Peyer's patch (tissue), 4 donors: ENCODE data around the gene CLASP1. TPM values are rescaled to one million over a fixed set of nuclear protein-coding genes. Genes with fewer than 3 reads are reported as not detected.

ENCODE experiments used
- DNase-seq, 3 donors: peaks; one replicate each; pipeline ENCODE4 v3.0.0-alpha.2; 2017 to 2019
- H3K27ac ChIP-seq, 4 donors: fragments of 200-600 bp; sonication (generic); one replicate each; pipeline ENCODE4 v1.5.1; 2016 to 2019
- H3K27me3 ChIP-seq, 2 donors: fragments of 200-600 bp; sonication (generic); one replicate each; pipeline ENCODE4 v1.5.1; 2019
- H3K36me3 ChIP-seq, 3 donors: fragments of 200-600 bp; sonication (generic); one replicate each; pipeline ENCODE4 v1.5.1; 2016 to 2019
- H3K4me1 ChIP-seq, 4 donors: fragments of 200-600 bp; sonication (generic); one replicate each; pipeline ENCODE4 v1.5.1; 2016 to 2019
- H3K4me3 ChIP-seq, 4 donors: fragments of 200-600 bp; sonication (generic); 1 replicate in 3 of 4; 2 replicates in 1 of 4; pipeline ENCODE4 v1.5.1; 2016 to 2019; ENCODE audit warnings: mild to moderate bottlenecking in 1 of 4
- H3K9me3 ChIP-seq, 4 donors: fragments of 200-600 bp; sonication (generic); one replicate each; pipeline ENCODE4 v1.5.1; 2016 to 2019; ENCODE audit warnings: mild to moderate bottlenecking in 1 of 4
- CTCF ChIP-seq, 6 experiments: fragments of 450-650 bp in 4 of 6; fragments of 200-600 bp in 2 of 6; sonication (generic) in 1 of 6; IDR thresholded peaks; one replicate each; pipeline ENCODE4 v1.5.1; 2017 to 2019; ENCODE audit warnings: antibody characterized with exemption in 6 of 6, mild to moderate bottlenecking in 3 of 6, moderate library complexity in 1 of 6
- POLR2A ChIP-seq, 2 donors: fragments of 450-650 bp; IDR thresholded peaks; one replicate each; pipeline ENCODE4 v1.5.1; 2017; ENCODE audit warnings: antibody characterized with exemption in 2 of 2, mild to moderate bottlenecking in 2 of 2, moderate library complexity in 2 of 2
- total RNA-seq, 4 donors: library from RNA; depleted of rRNA; stranded (reverse); fragments of >200 nt; gene quantifications; one replicate each; pipeline ENCODE4 v1.1.0, GENCODE V29; 2016

The CLASP1 gene
- total RNA-seq, 4 donors from 2014 or later: 30.5 to 130 (median 73.7) TPM

DNA sequence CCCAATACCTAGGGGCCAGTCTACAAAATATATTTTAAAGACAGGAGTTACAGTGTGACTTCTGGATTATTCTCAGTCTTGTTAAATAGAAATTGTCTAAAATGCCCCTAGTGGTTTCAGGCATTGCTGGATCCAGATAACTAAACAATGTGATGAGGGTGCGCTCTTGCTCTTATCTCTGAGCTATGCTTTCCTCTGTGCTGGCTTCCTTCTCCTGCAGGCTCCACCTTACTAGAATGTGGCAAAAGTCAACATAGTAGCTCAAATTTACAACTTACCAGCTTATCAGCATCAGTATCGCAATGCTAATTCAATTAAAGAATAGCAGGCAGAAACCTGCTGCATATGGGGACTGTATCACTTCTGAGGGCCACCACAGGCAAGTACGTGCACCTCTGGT is 179.9 kb downstream of the CLASP1 start:
- H3K4me3 ChIP-seq: no peak overlapping the region
- no peaks in the 10 kb centered on the region for H3K27me3 ChIP-seq
- H3K36me3 ChIP-seq: peaks cover 0 to 46% (median 0%) of the 10 kb centered on the region in 3 donors
- no peak for DNase-seq
- H3K9me3 ChIP-seq: no peaks in the 10 kb centered on the region
- TF ChIP-seq POLR2A (IDR thresholded peaks at IDR 0.05) (no peak), CTCF (IDR thresholded peaks at IDR 0.05) (no peak)
- no peaks in the 10 kb centered on the region for H3K4me1 ChIP-seq
- no peak overlapping the region for H3K27ac ChIP-seq

DNA sequence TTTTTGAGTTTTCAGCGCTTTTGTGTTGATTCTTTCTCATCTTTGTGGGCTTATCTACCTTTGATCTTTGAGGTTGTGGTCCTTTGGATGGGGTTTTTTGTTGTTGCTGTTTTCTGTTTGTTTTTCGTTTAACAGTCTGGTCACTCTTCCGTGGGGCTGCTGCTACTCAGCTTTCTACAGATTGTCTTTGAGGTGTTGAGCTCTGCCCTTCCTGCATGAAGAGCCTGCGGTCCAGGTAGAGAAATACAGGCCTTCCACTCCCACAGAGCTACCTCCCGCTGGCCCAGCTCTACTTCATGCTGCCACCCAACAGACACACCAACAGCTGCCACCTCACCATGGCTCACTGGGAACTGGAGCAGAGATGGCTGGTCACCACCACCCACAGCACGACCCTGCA is 180.3 kb downstream of the CLASP1 start:
- H3K27me3 ChIP-seq: no peaks in the 10 kb centered on the region
- no peaks in the 10 kb centered on the region for H3K4me1 ChIP-seq
- H3K9me3 ChIP-seq: no peaks in the 10 kb centered on the region
- TF ChIP-seq POLR2A (IDR thresholded peaks at IDR 0.05) (no peak), CTCF (IDR thresholded peaks at IDR 0.05) (no peak)
- no peak overlapping the region for H3K27ac ChIP-seq
- H3K4me3 ChIP-seq: no peak overlapping the region
- peaks cover 0 to 46% (median 0%) of the 10 kb centered on the region in 3 donors for H3K36me3 ChIP-seq
- no peak for DNase-seq

GRCh38 chr2:121459291-121459690 is 190.0 kb downstream of the CLASP1 start:
- H3K27ac ChIP-seq: no peak overlapping the region
- no peaks in the 10 kb centered on the region for H3K4me1 ChIP-seq
- no peaks in the 10 kb centered on the region for H3K9me3 ChIP-seq
- H3K4me3 ChIP-seq: no peak overlapping the region
- no peak for DNase-seq
- H3K36me3 ChIP-seq: peaks cover 0 to 53% (median 0%) of the 10 kb centered on the region in 3 donors
- H3K27me3 ChIP-seq: no peaks in the 10 kb centered on the region
- no peak for TF ChIP-seq POLR2A (IDR thresholded peaks at IDR 0.05)
- no peak for TF ChIP-seq CTCF (IDR thresholded peaks at IDR 0.05)

DNA sequence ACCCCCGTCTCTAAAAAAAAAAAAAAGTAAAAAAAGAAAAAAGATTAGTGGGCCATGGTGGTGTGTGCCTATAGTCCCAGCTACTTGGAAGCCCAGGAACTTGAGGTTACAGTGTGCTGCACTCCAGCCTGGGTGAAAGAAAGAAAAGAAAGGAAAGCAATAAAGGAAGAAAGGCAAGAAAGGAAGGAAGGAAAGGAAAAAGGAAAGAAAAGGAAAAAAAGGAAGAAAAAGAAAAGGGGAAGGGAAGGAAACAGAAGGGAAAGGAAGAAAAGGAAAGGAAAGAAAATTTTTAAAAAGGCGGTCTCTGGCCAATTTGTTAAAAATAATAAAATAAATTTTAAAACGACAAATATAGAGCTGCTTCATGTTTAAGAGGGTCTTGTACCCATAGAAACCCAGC is 192.9 kb downstream of the CLASP1 start:
- Histone ChIP-seq H3K36me3 (peaks cover 0 to 45% (median 0%) of the 10 kb centered on the region in 3 donors), H3K4me3 (no peak overlapping the region), H3K9me3 (no peaks in the 10 kb centered on the region), H3K27me3 (no peaks in the 10 kb centered on the region), H3K27ac (no peak overlapping the region), H3K4me1 (no peaks in the 10 kb centered on the region)
- no peak for DNase-seq
- TF ChIP-seq CTCF (IDR thresholded peaks at IDR 0.05) (no peak), POLR2A (IDR thresholded peaks at IDR 0.05) (no peak)

DNA sequence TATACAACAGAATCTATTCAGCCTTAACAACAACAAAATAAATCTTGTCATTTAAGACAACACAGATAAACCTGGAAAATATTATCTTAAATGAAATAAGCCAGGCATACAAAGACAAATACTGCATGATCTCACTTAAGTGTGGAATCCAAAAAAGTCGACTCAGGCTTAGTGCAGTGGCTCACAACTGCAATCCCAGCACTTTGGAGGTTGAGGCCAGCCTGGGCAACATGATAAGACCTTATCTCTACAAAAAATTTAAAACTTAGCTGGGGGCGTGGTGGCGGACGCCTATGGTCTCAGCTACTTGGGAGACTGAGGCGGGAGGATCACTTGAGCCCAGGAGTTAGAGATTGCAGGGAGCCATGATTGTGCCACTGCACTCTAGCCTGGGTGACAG is 193.8 kb downstream of the CLASP1 start:
- no peaks in the 10 kb centered on the region for H3K9me3 ChIP-seq
- peaks cover 0 to 50% (median 0%) of the 10 kb centered on the region in 3 donors for H3K36me3 ChIP-seq
- no peaks in the 10 kb centered on the region for H3K27me3 ChIP-seq
- H3K27ac ChIP-seq: no peak overlapping the region
- no peak for DNase-seq
- no peak for TF ChIP-seq CTCF (IDR thresholded peaks at IDR 0.05)
- no peak for TF ChIP-seq POLR2A (IDR thresholded peaks at IDR 0.05)
- no peak overlapping the region for H3K4me3 ChIP-seq
- H3K4me1 ChIP-seq: no peaks in the 10 kb centered on the region

- TF ChIP-seq CTCF (IDR thresholded peaks at IDR 0.05) (no peak), POLR2A (IDR thresholded peaks at IDR 0.05) (no peak)
- Histone ChIP-seq H3K4me1 (no peaks in the 10 kb centered on the region), H3K9me3 (no peaks in the 10 kb centered on the region), H3K27ac (no peak overlapping the region), H3K36me3 (peaks cover 0 to 58% (median 0%) of the 10 kb centered on the region in 3 donors), H3K27me3 (no peaks in the 10 kb centered on the region), H3K4me3 (no peak overlapping the region)
- DNase-seq: no peak
Observed at GRCh38 chr2:121454549-121455090, 194.6 kb downstream of the CLASP1 start.
